Measurements from ENCODE around the gene SH3RF1. TPM values are rescaled to one million over a fixed set of nuclear protein-coding genes. Genes with fewer than 3 reads are reported as not detected.

The SH3RF1 gene
- total RNA-seq, 1 experiment from 2014 or later, result 11.5 TPM

DNA sequence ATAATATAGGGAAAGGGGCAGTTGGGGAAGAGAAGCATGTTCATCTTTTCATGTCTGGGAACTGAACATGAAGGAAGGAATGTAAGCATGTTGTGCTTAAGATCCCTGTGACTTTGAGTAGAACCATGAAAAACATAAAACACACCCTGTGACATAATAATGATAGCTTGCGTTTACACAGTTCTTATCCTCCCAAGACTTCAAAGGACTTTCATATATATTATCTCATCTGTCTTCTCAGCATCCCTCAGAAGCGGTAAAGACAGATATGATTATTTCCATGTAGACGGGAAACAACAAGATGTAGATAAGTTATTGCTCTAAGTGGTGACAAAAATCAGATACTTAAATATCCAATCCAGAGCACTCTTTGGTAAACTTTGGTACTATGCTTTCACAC lies 3.3 kb upstream of the SH3RF1 start:
- POLR2A ChIA-PET, result no interaction called here
- Histone ChIP-seq H3K27me3 (ENCODE audit: control insufficient read depth, insufficient read depth, low read length) (no peaks in the 10 kb centered on the region), H3K4me3 (ENCODE audit: low read depth in 2 of 2, low read length in 2 of 2) (no peak overlapping the region), H3K4me1 (ENCODE audit: control insufficient read depth, insufficient read depth, low read length) (peaks cover 10% of the 10 kb centered on the region; the same call in 1 of the 2 replicates), H3K9me3 (ENCODE audit: control insufficient read depth, insufficient read depth, low read depth, low read length) (no peaks in the 10 kb centered on the region), H3K27ac (ENCODE audit: low read length) (no peak overlapping the region), H3K36me3 (ENCODE audit: control insufficient read depth, insufficient read depth, low read length) (peaks cover 3% of the 10 kb centered on the region; the same call in 1 of the 2 replicates)
- CTCF ChIA-PET, result no interaction called here
- TF ChIP-seq, protein P1, sequence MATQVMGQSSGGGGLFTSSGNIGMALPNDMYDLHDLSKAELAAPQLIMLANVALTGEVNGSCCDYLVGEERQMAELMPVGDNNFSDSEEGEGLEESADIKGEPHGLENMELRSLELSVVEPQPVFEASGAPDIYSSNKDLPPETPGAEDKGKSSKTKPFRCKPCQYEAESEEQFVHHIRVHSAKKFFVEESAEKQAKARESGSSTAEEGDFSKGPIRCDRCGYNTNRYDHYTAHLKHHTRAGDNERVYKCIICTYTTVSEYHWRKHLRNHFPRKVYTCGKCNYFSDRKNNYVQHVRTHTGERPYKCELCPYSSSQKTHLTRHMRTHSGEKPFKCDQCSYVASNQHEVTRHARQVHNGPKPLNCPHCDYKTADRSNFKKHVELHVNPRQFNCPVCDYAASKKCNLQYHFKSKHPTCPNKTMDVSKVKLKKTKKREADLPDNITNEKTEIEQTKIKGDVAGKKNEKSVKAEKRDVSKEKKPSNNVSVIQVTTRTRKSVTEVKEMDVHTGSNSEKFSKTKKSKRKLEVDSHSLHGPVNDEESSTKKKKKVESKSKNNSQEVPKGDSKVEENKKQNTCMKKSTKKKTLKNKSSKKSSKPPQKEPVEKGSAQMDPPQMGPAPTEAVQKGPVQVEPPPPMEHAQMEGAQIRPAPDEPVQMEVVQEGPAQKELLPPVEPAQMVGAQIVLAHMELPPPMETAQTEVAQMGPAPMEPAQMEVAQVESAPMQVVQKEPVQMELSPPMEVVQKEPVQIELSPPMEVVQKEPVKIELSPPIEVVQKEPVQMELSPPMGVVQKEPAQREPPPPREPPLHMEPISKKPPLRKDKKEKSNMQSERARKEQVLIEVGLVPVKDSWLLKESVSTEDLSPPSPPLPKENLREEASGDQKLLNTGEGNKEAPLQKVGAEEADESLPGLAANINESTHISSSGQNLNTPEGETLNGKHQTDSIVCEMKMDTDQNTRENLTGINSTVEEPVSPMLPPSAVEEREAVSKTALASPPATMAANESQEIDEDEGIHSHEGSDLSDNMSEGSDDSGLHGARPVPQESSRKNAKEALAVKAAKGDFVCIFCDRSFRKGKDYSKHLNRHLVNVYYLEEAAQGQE (IDR thresholded peaks at IDR 0.05; ENCODE audit: insufficient read depth in 1 of 2, low read depth in 2 of 2, low read length in 1 of 2), result no peak
- no TSS peak for BruUV-seq (replicated peaks)
- no peak for ATAC-seq
- in situ Hi-C loops (cut with HindIII; ENCODE audit: low pct_unique_long_range_greater_than_20kb, low sequenced_read_pairs), result no loop called here
- DNase-seq (ENCODE audit: low read depth, low spot score), result no peak
- intact Hi-C loops (cut with micrococcal nuclease; ENCODE audit: unreplicated experiment), result loop anchor here (5.0 kb wide), 1 partner anchor 213 kb away; no protein-coding TSS in a partner anchor

DNA sequence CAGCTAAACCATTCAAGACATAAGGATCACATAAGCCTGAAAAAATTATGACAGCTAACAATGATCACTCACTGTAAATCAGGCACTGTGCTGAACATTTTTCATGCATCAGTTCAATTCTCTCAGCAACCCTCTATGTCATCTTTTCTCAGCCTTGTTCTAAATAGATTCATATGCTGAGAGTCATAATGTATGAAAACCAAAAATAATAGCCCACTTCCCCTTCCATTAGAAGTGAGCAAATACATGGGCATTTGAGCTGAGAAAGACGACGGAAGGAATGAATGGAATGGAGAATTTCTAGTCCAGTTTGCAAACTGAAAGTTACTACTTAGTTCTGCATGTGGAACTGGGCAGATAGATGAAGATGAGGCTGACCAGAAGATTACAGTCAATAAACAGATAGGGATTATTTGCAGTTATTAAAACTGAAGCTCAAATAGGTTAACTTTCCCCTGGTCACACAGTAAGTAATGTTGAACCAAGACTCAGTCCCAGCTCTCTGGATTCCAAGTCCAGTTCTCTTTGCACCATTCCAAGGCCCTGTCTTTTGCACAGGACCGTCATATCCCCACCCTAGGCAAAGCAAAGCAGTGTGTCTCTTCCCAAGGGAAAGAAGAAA lies 1.6 kb upstream of the SH3RF1 start:
- no peaks in the 10 kb centered on the region for H3K9me3 ChIP-seq (ENCODE audit: control insufficient read depth, insufficient read depth, low read depth, low read length)
- H3K36me3 ChIP-seq (ENCODE audit: control insufficient read depth, insufficient read depth, low read length), result peaks cover 3% of the 10 kb centered on the region; the same call in 1 of the 2 replicates
- ATAC-seq (no peak), DNase-seq (ENCODE audit: low read depth, low spot score) (no peak)
- ChIA-PET CTCF (no interaction called here), POLR2A (no interaction called here)
- H3K4me1 ChIP-seq (ENCODE audit: control insufficient read depth, insufficient read depth, low read length), result peaks cover 16% of the 10 kb centered on the region; the same call in 1 of the 2 replicates
- TF ChIP-seq SIN3A (IDR thresholded peaks at IDR 0.05; ENCODE audit: borderline replicate concordance, insufficient read depth, low read depth, low read length), result no peak
- no peak for TF ChIP-seq TCF7L2 (IDR thresholded peaks at IDR 0.05; ENCODE audit: low read depth, low read length)
- TF ChIP-seq, protein P1 (IDR thresholded peaks at IDR 0.05; ENCODE audit: insufficient read depth in 1 of 2, low read depth in 2 of 2, low read length in 1 of 2), result no peak
- TF ChIP-seq, protein P2, sequence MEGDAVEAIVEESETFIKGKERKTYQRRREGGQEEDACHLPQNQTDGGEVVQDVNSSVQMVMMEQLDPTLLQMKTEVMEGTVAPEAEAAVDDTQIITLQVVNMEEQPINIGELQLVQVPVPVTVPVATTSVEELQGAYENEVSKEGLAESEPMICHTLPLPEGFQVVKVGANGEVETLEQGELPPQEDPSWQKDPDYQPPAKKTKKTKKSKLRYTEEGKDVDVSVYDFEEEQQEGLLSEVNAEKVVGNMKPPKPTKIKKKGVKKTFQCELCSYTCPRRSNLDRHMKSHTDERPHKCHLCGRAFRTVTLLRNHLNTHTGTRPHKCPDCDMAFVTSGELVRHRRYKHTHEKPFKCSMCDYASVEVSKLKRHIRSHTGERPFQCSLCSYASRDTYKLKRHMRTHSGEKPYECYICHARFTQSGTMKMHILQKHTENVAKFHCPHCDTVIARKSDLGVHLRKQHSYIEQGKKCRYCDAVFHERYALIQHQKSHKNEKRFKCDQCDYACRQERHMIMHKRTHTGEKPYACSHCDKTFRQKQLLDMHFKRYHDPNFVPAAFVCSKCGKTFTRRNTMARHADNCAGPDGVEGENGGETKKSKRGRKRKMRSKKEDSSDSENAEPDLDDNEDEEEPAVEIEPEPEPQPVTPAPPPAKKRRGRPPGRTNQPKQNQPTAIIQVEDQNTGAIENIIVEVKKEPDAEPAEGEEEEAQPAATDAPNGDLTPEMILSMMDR (IDR thresholded peaks at IDR 0.05), result no peak
- TF ChIP-seq POLR2AphosphoS5 (IDR thresholded peaks at IDR 0.05; ENCODE audit: low read depth, low read length), result no peak
- no TSS peak for BruUV-seq (replicated peaks)
- no peak overlapping the region for H3K27ac ChIP-seq (ENCODE audit: low read length)
- H3K4me3 ChIP-seq (ENCODE audit: low read depth in 2 of 2, low read length in 2 of 2), result no peak overlapping the region; a peak in 1 of 4 replicates
- in situ Hi-C loops (cut with HindIII; ENCODE audit: low pct_unique_long_range_greater_than_20kb, low sequenced_read_pairs), result no loop called here
- intact Hi-C loops (cut with micrococcal nuclease; ENCODE audit: unreplicated experiment), result loop anchor here (5.0 kb wide), 1 partner anchor 215 kb away; no protein-coding TSS in a partner anchor
- no peaks in the 10 kb centered on the region for H3K27me3 ChIP-seq (ENCODE audit: control insufficient read depth, insufficient read depth, low read length)
